Right renal pelvis (tissue), 4 donors: ENCODE measurements around the gene CMTM2. TPM values are rescaled to one million over a fixed set of nuclear protein-coding genes. Genes with fewer than 3 reads are reported as not detected.
A peak's percentile ranks its signal among the peaks of the same experiment; 100 is the strongest.
"Not testable (repeated sequence)": the region's sequence is repeated elsewhere in the genome, so short reads cannot be mapped to it uniquely, and the experiment has no call there.

Experiments
- DNase-seq, 4 donors: peaks; one replicate each; pipeline ENCODE4 v3.0.0-alpha.2; 2013; ENCODE audit warnings: low read depth in 4 of 4, low spot score in 3 of 4, missing footprints in 1 of 4
- polyA plus RNA-seq, 4 donors: library from polyadenylated mRNA; unstranded; fragments of 120-200 nt; gene quantifications; one replicate each; pipeline ENCODE4 v1.2.1, GENCODE V29; 2013; ENCODE audit not compliant: insufficient read length in 4 of 4

The CMTM2 gene
- polyA plus RNA-seq, 4 donors: 0.39 to 0.75 (median 0.45) TPM; not detected in 1

GRCh38 chr16:66552286-66553177, 26.7 kb upstream of the CMTM2 start, which contains the start of gene CKLF:
Gene CKLF (plus strand): TSS chr16:66552576. CDS start chr16:66552716, 140 bp downstream.
- peak; percentile 82 to 94 (median 86) for DNase-seq

- DNase-seq: no peak
Observed at GRCh38 chr16:66553223-66553622, 26.0 kb upstream of the CMTM2 start.

- DNase-seq: no peak
Observed at GRCh38 chr16:66554021-66554420, 25.2 kb upstream of the CMTM2 start.

- no peak for DNase-seq
Observed at GRCh38 chr16:66554495-66554894, 24.8 kb upstream of the CMTM2 start.

GRCh38 chr16:66560107-66560506, 19.2 kb upstream of the CMTM2 start:
- DNase-seq: no peak

- no peak for DNase-seq
Observed at GRCh38 chr16:66561381-66562080, 17.7 kb upstream of the CMTM2 start.

GRCh38 chr16:66562409-66562808, 16.9 kb upstream of the CMTM2 start:
- DNase-seq: no peak

GRCh38 chr16:66562986-66563385, 16.3 kb upstream of the CMTM2 start:
- DNase-seq: no peak

GRCh38 chr16:66563574-66564334, 15.5 kb upstream of the CMTM2 start:
- DNase-seq: no peak

GRCh38 chr16:66566051-66566901, 13.0 kb upstream of the CMTM2 start, which contains the start of gene CMTM1:
Gene CMTM1 (plus strand): TSS chr16:66566439. CDS start chr16:66566514, 75 bp downstream.
- no peak for DNase-seq

GRCh38 chr16:66567270-66567669, 12.0 kb upstream of the CMTM2 start:
- DNase-seq: not testable (repeated sequence)

GRCh38 chr16:66568355-66568754, 10.9 kb upstream of the CMTM2 start:
- DNase-seq: no peak

GRCh38 chr16:66569131-66569530, 10.1 kb upstream of the CMTM2 start:
- DNase-seq: no peak

GRCh38 chr16:66569827-66570405, 9.3 kb upstream of the CMTM2 start:
- no peak for DNase-seq

GRCh38 chr16:66572356-66572755, 6.9 kb upstream of the CMTM2 start:
- no peak for DNase-seq

GRCh38 chr16:66574081-66574480, 5.2 kb upstream of the CMTM2 start:
- no peak for DNase-seq

- DNase-seq: no peak
Observed at GRCh38 chr16:66574531-66574930, 4.7 kb upstream of the CMTM2 start.

GRCh38 chr16:66575060-66575459, 4.2 kb upstream of the CMTM2 start:
- no peak for DNase-seq

GRCh38 chr16:66576296-66576695, 3.0 kb upstream of the CMTM2 start:
- no peak for DNase-seq
